ENCODE measurements around the gene NOD1. TPM values are rescaled to one million over a fixed set of nuclear protein-coding genes. Genes with fewer than 3 reads are reported as not detected.
"Not testable (repeated sequence)": the region's sequence is repeated elsewhere in the genome, so short reads cannot be mapped to it uniquely, and the experiment has no call there.

Gene NOD1
- total RNA-seq, 1 experiment from 2014 or later, result 13.5 TPM

DNA sequence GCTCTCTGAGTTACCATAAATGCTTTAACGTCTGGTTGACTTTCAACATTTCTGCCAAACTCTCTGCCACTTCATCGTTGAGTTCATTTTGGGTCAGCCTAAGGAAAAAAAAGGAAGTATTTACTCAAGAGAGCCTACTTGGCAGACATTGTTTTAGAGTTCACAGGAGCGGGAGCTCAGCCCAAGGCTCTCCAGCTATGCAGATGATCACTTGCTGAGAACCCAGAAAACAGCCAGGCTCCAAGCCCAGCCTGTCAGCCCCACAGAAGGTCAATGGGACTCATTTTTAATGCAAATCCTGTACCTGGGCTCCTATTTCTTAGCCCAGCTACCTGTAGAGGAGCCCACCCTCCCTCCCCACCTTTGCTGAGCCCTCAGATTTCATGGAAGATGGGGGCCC lies 45.5 kb downstream of the NOD1 start:
- H3K36me3 ChIP-seq (replicated peaks; ENCODE audit: control insufficient read depth, insufficient read depth, low read length), result no peaks in the 10 kb centered on the region; the same call in 1 of the 2 replicates

DNA sequence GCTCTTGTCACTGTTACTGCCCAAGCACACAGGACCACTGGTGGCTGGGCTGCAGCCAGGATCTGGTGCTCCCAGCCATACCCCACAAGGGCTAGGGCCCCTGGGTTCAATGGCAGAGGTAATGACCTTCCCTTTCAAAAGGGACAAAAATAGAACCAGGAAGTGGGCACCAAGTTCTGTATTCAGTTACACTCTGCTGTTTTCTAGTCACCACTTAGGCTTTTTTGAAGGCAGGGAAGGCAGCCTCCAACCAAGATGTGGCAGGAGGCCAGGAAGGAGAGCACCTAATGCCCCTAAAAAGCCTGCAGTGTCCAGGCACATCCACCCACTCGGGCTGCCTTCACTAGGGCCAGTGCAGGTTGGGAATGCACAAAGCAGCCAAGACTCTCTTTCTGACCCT lies 47.8 kb downstream of the NOD1 start:
- no peaks in the 10 kb centered on the region; the same call in 1 of the 2 replicates for H3K36me3 ChIP-seq (replicated peaks; ENCODE audit: control insufficient read depth, insufficient read depth, low read length)
- H3K27me3 ChIP-seq (ENCODE audit: control insufficient read depth, insufficient read depth, low read length), result no peaks in the 10 kb centered on the region
- H3K4me3 ChIP-seq (ENCODE audit: insufficient read depth, low read depth, low read length), result no peak overlapping the region
- no peak for DNase-seq

More for the DNA sequence above, 45.5 kb downstream of the NOD1 start:
- peak; percentile 68 for DNase-seq
- Histone ChIP-seq H3K4me3 (ENCODE audit: insufficient read depth, low read depth, low read length) (no peak overlapping the region), H3K27me3 (ENCODE audit: control insufficient read depth, insufficient read depth, low read length) (no peaks in the 10 kb centered on the region)

DNA sequence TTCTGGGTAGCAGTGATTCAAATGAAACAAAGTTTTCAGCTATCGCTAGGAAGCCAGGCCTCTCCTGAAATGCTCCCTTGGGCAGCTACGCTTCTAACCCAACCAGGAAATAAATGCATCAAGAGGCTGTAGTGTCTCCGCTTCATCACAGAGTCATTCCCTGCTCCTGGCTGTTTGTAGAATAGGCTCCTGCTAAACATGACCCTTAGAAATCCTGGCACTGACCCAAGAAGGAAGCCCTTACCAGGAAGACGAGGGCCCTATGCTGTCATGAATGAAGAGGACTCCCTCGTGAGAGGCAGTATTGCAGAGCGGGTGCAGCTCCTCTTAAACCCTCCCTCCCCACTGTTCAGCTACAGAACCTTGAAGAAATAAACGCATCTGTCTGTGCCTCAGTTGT lies 48.3 kb downstream of the NOD1 start:
- no peaks in the 10 kb centered on the region for H3K27me3 ChIP-seq (ENCODE audit: control insufficient read depth, insufficient read depth, low read length)
- H3K4me3 ChIP-seq (ENCODE audit: insufficient read depth, low read depth, low read length), result no peak overlapping the region
- no peak for DNase-seq
- H3K36me3 ChIP-seq (replicated peaks; ENCODE audit: control insufficient read depth, insufficient read depth, low read length), result no peaks in the 10 kb centered on the region; the same call in 1 of the 2 replicates

DNA sequence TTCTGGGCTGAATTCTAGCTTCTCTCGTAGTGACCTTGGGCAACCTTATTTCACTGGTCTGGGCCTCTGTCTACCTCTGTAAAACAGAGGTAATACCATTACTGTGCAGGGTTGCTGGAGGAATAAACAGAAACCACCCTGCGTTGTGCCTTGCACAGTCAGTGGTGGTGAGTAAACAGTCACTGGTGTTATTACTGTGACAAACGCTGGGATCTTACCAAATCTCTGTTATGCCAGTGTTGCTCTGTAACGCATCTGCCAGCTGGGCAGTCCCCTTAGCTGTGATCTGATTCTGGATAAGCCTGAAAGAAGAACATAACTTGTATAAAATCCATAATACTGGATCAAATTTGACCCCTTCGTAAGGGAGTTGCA lies 49.4 kb downstream of the NOD1 start:
- Histone ChIP-seq H3K27me3 (ENCODE audit: control insufficient read depth, insufficient read depth, low read length) (no peaks in the 10 kb centered on the region), H3K4me3 (ENCODE audit: insufficient read depth, low read depth, low read length) (no peak overlapping the region), H3K36me3 (replicated peaks; ENCODE audit: control insufficient read depth, insufficient read depth, low read length) (no peaks in the 10 kb centered on the region; the same call in 1 of the 2 replicates)
- peak; percentile 1 for DNase-seq

DNA sequence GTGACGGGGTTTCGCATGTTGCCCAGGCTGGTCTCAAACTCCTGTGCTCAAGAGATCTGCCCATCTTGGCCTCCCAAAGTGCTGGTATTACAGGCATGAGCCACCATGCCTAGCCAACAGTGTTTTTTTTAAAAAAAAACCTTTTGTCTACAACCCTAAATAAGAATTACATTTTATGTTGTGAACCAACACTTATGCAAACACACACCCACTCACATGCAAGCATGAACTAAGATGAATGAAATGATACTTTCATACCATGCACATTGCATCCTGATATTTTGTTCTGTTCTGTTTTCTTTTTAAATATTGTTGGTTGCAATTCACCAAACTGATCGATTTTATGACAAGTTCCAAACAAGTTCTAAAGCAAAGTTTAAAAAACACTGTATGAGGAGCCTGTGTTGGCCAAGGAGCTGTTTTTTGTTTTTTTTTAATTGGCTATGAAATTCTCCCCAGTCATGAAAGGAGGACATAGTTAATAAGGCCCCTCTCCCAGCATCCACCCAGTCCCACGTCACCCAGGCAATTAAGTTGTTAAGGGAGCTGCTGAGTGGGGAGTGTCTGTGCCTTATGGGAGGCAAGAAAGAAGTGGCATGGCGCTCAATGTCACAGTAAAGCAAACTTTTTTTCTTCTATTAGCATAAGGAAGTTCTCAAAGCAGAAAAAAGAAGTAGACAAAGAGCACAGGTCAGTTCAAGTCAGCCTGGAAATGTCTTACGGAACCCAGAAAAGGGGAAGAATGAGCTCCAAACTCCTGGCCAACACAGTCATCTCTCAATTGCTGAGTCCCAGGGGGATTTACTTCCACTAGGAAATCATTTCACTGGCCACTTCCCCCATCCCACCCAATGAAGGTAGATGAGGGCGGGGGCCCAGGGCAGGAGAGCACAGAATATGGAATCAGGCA lies 50.1 kb downstream of the NOD1 start:
- Histone ChIP-seq H3K4me3 (ENCODE audit: insufficient read depth, low read depth, low read length) (no peak overlapping the region), H3K36me3 (replicated peaks; ENCODE audit: control insufficient read depth, insufficient read depth, low read length) (no peaks in the 10 kb centered on the region; the same call in 1 of the 2 replicates), H3K27me3 (ENCODE audit: control insufficient read depth, insufficient read depth, low read length) (no peaks in the 10 kb centered on the region)
- peak; percentile 3 for DNase-seq

DNA sequence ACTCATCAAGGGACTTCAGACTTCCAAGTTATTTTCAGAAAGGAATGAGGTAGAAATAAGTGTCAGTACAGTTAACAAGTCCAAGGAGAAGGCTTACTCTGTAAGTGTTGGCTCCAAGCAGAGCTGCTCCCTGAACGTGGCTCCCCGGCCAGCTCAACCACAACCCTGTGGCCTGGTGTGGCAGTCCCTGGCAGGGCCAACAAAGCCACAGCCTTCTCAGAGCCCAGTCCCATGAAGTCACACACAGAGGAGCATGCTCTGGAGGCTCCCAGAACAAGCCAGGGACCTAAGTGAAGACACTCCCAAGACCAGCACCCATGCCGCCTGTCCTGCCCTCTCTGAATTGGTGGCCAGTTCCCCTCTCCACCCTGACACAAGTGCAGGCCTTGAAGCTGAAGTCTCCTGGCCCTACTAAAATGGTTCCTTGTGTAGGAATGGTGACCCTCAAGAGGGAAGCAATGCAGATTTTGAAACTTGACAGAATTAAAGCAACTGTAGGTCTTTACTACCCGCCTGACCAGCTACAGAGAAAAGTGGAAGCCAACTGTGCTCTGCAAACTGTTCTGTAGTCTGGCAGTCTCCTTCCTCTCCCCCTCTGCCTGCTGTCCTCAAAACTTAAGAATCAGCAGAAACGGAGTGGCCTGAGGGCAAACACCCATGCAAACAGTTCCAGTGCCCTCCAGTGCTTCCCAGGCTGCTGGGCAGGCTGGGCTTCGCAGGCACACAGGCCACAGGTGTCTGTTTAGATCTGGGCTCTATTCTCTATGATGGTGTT lies 51.1 kb downstream of the NOD1 start:
- no peak overlapping the region for H3K4me3 ChIP-seq (ENCODE audit: insufficient read depth, low read depth, low read length)
- no peaks in the 10 kb centered on the region; the same call in 1 of the 2 replicates for H3K36me3 ChIP-seq (replicated peaks; ENCODE audit: control insufficient read depth, insufficient read depth, low read length)
- no peaks in the 10 kb centered on the region for H3K27me3 ChIP-seq (ENCODE audit: control insufficient read depth, insufficient read depth, low read length)
- DNase-seq, result peak; percentile 2

DNA sequence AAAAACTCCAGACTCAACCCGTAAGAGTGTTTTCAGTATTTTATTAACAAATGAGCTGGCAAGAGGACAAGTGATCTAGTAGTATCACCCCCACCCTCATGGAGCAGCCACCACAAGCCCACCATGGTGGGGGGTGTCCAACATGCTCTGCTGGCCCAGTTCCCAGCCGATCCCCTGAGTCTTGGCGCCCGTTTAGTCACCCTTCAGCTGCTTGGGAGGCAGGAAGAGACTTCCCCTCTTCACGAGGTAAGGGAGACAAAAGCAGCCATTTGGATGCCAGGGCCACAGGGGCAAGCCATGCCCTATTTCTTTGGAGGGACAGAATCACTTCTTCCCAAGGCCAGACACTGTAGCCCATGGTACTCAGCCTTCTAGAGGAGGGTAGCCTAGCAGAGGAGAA lies 54.1 kb downstream of the NOD1 start:
- Histone ChIP-seq H3K36me3 (replicated peaks; ENCODE audit: control insufficient read depth, insufficient read depth, low read length) (no peaks in the 10 kb centered on the region; the same call in 1 of the 2 replicates), H3K27me3 (ENCODE audit: control insufficient read depth, insufficient read depth, low read length) (no peaks in the 10 kb centered on the region), H3K4me3 (ENCODE audit: insufficient read depth, low read depth, low read length) (no peak overlapping the region)
- peak; percentile 4 for DNase-seq

DNA sequence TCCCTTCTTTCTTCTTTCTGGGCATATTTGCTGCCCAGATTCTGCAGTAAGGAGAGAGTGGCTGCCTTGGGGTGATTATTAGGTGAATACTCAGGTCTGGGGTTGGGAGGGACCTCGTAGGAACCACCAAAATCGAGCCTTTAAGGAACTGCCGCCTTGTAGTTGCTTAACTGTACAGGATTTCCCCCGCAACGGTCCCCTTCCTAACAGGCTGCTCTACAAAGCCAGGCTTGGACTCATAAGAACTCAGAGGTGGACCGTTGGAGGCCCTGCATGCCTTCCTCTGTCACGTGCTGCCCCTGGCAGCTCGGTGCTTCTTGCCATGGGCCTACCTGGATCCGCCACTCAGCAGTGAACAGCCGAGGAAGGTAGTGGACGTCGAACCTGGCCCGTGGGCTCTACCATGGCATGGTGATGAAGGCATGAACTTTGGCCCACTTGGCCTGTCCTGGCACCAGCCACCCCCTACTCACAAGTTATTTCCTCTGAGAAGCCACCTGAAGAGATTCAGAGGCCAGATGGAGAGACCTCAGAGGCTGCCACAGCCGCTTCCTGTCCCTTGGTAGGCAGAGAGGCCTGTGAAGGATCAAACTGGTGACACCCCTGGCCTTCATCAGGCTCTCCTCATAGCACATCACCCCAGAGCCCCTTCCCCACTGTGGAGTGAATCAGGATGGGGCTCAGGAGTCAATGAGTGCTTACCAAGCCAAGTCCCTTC lies 54.6 kb downstream of the NOD1 start:
- Histone ChIP-seq H3K27me3 (ENCODE audit: control insufficient read depth, insufficient read depth, low read length) (no peaks in the 10 kb centered on the region), H3K4me3 (ENCODE audit: insufficient read depth, low read depth, low read length) (no peak overlapping the region), H3K36me3 (replicated peaks; ENCODE audit: control insufficient read depth, insufficient read depth, low read length) (no peaks in the 10 kb centered on the region; the same call in 1 of the 2 replicates)
- DNase-seq, result peak; percentile 4

DNA sequence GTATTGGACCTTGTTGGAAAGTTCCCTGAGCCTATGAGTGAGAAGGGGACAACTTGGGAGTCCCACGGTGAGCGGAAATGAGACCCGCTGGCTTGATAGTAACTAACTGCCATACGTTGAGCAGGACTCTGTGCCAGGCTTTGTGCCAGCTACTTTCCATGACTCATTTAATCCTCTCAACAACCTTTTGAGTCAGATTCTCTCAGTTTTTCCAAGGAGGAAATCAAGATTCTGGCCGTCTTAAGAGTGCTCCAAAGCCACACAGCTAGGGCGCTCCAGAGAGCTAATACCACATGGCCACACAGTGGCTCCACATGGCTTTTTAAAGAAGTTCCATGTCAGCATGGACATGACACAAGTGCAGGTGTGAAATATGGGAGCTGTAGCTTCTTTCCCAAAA lies 55.7 kb downstream of the NOD1 start:
- peak; percentile 6 for DNase-seq
- no peak overlapping the region for H3K4me3 ChIP-seq (ENCODE audit: insufficient read depth, low read depth, low read length)
- no peaks in the 10 kb centered on the region; the same call in 1 of the 2 replicates for H3K36me3 ChIP-seq (replicated peaks; ENCODE audit: control insufficient read depth, insufficient read depth, low read length)
- no peaks in the 10 kb centered on the region for H3K27me3 ChIP-seq (ENCODE audit: control insufficient read depth, insufficient read depth, low read length)

DNA sequence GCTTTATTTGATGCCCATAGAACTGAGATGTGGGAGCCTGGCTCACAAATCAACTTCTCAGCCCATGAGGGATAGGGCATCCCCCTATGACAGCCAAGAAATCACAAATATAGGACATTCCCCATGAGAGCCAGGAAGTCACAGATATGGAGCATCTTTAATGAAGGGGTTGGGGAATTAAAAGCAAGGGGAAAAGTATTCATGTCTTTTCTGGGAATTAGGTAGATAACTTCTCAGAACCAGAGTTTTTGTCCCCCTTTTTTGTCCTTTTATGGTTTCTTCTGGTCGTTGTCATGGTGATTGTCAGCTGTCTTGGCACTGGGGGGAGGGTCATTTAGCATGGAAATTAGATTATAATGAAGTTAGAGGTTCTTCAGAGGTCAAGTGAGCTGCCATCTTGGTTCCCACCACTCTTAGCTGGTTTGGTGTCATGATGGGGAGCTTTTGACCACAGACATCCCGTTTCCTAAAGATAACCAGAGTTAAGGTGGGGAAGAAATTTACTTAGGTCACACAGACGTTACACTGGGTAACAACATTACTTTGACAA lies 56.9 kb downstream of the NOD1 start:
- H3K4me3 ChIP-seq (ENCODE audit: insufficient read depth, low read depth, low read length), result no peak overlapping the region
- DNase-seq, result peak; percentile 4
- H3K36me3 ChIP-seq (replicated peaks; ENCODE audit: control insufficient read depth, insufficient read depth, low read length), result no peaks in the 10 kb centered on the region; the same call in 1 of the 2 replicates
- no peaks in the 10 kb centered on the region for H3K27me3 ChIP-seq (ENCODE audit: control insufficient read depth, insufficient read depth, low read length)

DNA sequence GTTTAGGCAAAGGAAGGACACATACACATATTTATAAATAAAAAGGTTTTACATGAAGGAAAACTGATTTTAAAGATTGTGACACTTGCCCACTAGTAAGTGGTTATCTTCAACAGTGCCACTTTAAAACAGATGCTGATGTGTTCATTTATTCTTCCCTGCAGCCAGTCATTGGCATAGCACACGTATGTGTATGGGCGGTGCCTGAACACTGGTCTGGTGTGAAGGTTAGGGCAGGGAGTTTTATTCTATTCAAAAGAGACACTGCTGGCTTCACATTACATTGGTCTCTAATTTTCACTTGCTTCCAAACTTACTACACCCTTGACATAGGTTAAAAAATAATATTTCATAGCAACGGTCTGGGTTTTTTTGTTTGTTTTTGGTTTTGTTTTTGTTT lies 57.9 kb downstream of the NOD1 start:
- Histone ChIP-seq H3K27me3 (ENCODE audit: control insufficient read depth, insufficient read depth, low read length) (no peaks in the 10 kb centered on the region), H3K4me3 (ENCODE audit: insufficient read depth, low read depth, low read length) (no peak overlapping the region), H3K36me3 (replicated peaks; ENCODE audit: control insufficient read depth, insufficient read depth, low read length) (no peaks in the 10 kb centered on the region)
- peak; percentile 16 for DNase-seq

DNA sequence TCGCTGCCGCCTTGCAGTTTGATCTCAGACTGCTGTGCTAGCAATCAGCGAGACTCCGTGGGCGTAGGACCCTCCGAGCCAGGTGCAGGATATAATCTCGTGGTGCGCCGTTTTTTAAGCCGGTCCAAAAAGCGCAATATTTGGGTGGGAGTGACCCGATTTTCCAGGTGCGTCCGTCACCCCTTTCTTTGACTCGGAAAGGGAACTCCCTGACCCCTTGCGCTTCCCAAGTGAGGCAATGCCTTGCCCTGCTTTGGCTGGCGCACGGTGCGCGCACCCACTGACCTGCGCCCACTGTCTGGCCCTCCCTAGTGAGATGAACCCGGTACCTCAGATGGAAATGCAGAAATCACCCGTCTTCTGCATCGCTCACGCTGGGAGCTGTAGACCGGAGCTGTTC lies 58.5 kb downstream of the NOD1 start:
- H3K27me3 ChIP-seq (ENCODE audit: control insufficient read depth, insufficient read depth, low read length); DNase-seq; H3K36me3 ChIP-seq (replicated peaks; ENCODE audit: control insufficient read depth, insufficient read depth, low read length); H3K4me3 ChIP-seq (ENCODE audit: insufficient read depth, low read depth, low read length): not testable (repeated sequence)

DNA sequence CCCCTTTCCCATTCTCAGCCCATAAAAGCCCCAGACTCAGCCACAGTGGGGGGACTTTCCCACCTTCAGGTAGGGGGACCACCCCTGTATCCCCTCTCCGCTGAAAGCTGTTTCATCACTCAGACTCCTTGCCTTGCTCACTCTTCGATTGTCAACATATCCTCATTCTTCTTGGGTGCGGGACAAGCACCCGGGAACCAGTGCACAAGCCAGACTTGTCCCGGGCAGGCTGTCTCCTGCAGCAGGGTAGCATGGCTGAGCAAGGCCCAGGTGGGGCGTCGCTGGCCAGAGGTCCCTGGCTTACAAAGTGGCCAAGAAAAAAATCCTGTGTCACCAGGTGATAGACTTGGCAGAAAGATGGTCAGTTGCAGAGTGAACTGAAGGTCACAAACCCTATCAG lies 64.7 kb downstream of the NOD1 start:
- DNase-seq, result no peak

More for the DNA sequence above, 64.7 kb downstream of the NOD1 start:
- no peaks in the 10 kb centered on the region for H3K36me3 ChIP-seq (replicated peaks; ENCODE audit: control insufficient read depth, insufficient read depth, low read length)
- no peak overlapping the region for H3K4me3 ChIP-seq (ENCODE audit: insufficient read depth, low read depth, low read length)
- H3K27me3 ChIP-seq (ENCODE audit: control insufficient read depth, insufficient read depth, low read length), result no peaks in the 10 kb centered on the region
